H9 (cell line): ENCODE measurements around the gene SLC2A10. TPM values are rescaled to one million over a fixed set of nuclear protein-coding genes. Genes with fewer than 3 reads are reported as not detected.

Experiments
- DNase-seq: peaks from one replicate; pipeline ENCODE4 v3.0.0-alpha.2; 2017
- H2AFZ ChIP-seq: one replicate; pipeline ENCODE4 v1.6.1; 2013; ENCODE audit warnings: mild to moderate bottlenecking, low read length, control low read depth, moderate library complexity
- H2AK5ac ChIP-seq: 2 replicates; pipeline ENCODE4 v1.6.1; 2013; ENCODE audit warnings: low read length, control low read depth, mixed read lengths; ENCODE audit not compliant: insufficient read length
- H2BK120ac ChIP-seq: one replicate; pipeline ENCODE4 v1.6.1; 2013; ENCODE audit warnings: low read depth, mild to moderate bottlenecking, low read length, control low read depth, inconsistent platforms; ENCODE audit not compliant: poor library complexity, severe bottlenecking
- H2BK12ac ChIP-seq: 2 replicates; pipeline ENCODE4 v1.6.1; 2013; ENCODE audit warnings: low read length, control low read depth, mixed read lengths, low read depth; ENCODE audit not compliant: insufficient read length
- H2BK15ac ChIP-seq: 2 replicates; pipeline ENCODE4 v1.6.1; 2013; ENCODE audit warnings: low read depth, low read length, control low read depth
- H2BK20ac ChIP-seq: one replicate; pipeline ENCODE4 v1.6.1; 2013; ENCODE audit warnings: low read depth, mild to moderate bottlenecking, low read length, control low read depth, inconsistent platforms; ENCODE audit not compliant: poor library complexity, severe bottlenecking
- H2BK5ac ChIP-seq: 2 replicates; pipeline ENCODE4 v1.6.1; 2013; ENCODE audit warnings: low read length, control low read depth, mixed read lengths; ENCODE audit not compliant: insufficient read length
- H3K14ac ChIP-seq: 2 replicates; pipeline ENCODE4 v1.6.1; 2013; ENCODE audit warnings: low read length, control low read depth; ENCODE audit not compliant: insufficient read depth
- H3K18ac ChIP-seq: 2 replicates; pipeline ENCODE4 v1.6.1; 2013; ENCODE audit warnings: low read depth, mild to moderate bottlenecking, mixed read lengths, low read length, control low read depth; ENCODE audit not compliant: insufficient read length
- H3K23ac ChIP-seq: 2 replicates; pipeline ENCODE4 v1.6.1; 2013; ENCODE audit warnings: low read length, control low read depth, mixed read lengths, low read depth; ENCODE audit not compliant: insufficient read length
- H3K23me2 ChIP-seq: 2 replicates; pipeline ENCODE4 v1.6.1; 2013; ENCODE audit warnings: low read depth, mild to moderate bottlenecking, mixed read lengths, low read length, control low read depth; ENCODE audit not compliant: insufficient read length, poor library complexity, severe bottlenecking
- H3K27ac ChIP-seq: 2 replicates; pipeline ENCODE4 v1.5.1; 2013; ENCODE audit warnings: low read length, control low read depth, mixed read lengths, low read depth; ENCODE audit not compliant: insufficient read length
- H3K27me3 ChIP-seq: 2 replicates; pipeline ENCODE4 v1.6.1; 2013; ENCODE audit warnings: low read length, control low read depth, inconsistent platforms; ENCODE audit not compliant: insufficient read depth
- H3K4ac ChIP-seq: 2 replicates; pipeline ENCODE4 v1.6.1; 2013; ENCODE audit warnings: low read depth, mild to moderate bottlenecking, control low read depth, inconsistent platforms, low read length, moderate library complexity
- H3K4me1 ChIP-seq: 2 replicates; pipeline ENCODE4 v1.6.1; 2013; ENCODE audit warnings: low read length, control low read depth, inconsistent platforms; ENCODE audit not compliant: insufficient read depth
- H3K4me2 ChIP-seq: 2 replicates; pipeline ENCODE4 v1.6.1; 2013; ENCODE audit warnings: low read length, control low read depth, mixed read lengths; ENCODE audit not compliant: insufficient read length, insufficient read depth
- H3K56ac ChIP-seq: 2 replicates; pipeline ENCODE4 v1.6.1; 2013; ENCODE audit warnings: low read depth, mild to moderate bottlenecking, mixed read lengths, low read length, control low read depth; ENCODE audit not compliant: insufficient read length
- H3K79me1 ChIP-seq: 2 replicates; pipeline ENCODE4 v1.6.1; 2013; ENCODE audit warnings: low read depth, mild to moderate bottlenecking, moderate library complexity, low read length, control low read depth, inconsistent platforms; ENCODE audit not compliant: insufficient read depth, poor library complexity, severe bottlenecking
- H3K79me2 ChIP-seq: 2 replicates; pipeline ENCODE4 v1.6.1; 2013; ENCODE audit warnings: low read length, control low read depth, inconsistent platforms; ENCODE audit not compliant: insufficient read depth
- H3K9ac ChIP-seq: 2 replicates; pipeline ENCODE4 v1.6.1; 2013; ENCODE audit warnings: low read length, control low read depth, mixed read lengths; ENCODE audit not compliant: insufficient read length; ENCODE audit errors: extremely low read depth
- H3K9me3 ChIP-seq: one replicate; pipeline ENCODE4 v1.6.1; 2013; ENCODE audit warnings: low read depth, low read length, inconsistent platforms; ENCODE audit not compliant: control insufficient read depth
- H3T11ph ChIP-seq: one replicate; pipeline ENCODE4 v1.6.1; 2013; ENCODE audit warnings: mild to moderate bottlenecking, low read length, control low read depth, inconsistent platforms
- H4K20me1 ChIP-seq: one replicate; pipeline ENCODE4 v1.6.1; 2013; ENCODE audit not compliant: control insufficient read depth, insufficient read length, insufficient read depth
- H4K5ac ChIP-seq: 2 replicates; pipeline ENCODE4 v1.6.1; 2013; ENCODE audit warnings: low read depth, mild to moderate bottlenecking, mixed read lengths, low read length, control low read depth; ENCODE audit not compliant: insufficient read length
- H4K8ac ChIP-seq: replicated peaks from 2 replicates; pipeline ENCODE4 v1.6.1; 2013; ENCODE audit warnings: low read length, control low read depth, mixed read lengths, low read depth; ENCODE audit not compliant: insufficient read length
- H4K91ac ChIP-seq: 2 replicates; pipeline ENCODE4 v1.6.1; 2013; ENCODE audit warnings: low read depth, mild to moderate bottlenecking, moderate library complexity, mixed read lengths, low read length, control low read depth; ENCODE audit not compliant: insufficient read length
- H3K27ac Mint-ChIP-seq, 3 experiments: 2 replicates in 2 of 3; 3 replicates in 1 of 3; pipeline ENCODE4 v1.8.0; 2020 to 2021; ENCODE audit warnings: mixed read lengths in 3 of 3, mild to moderate bottlenecking in 1 of 3, moderate library complexity in 1 of 3
- H3K27me3 Mint-ChIP-seq: 2 replicates; pipeline ENCODE4 v1.8.0; 2021; ENCODE audit warnings: low read depth, mild to moderate bottlenecking, moderate library complexity, mixed read lengths
- H3K36me3 Mint-ChIP-seq, 3 experiments: 2 replicates in 2 of 3; 3 replicates in 1 of 3; pipeline ENCODE4 v1.8.0; 2020 to 2021; ENCODE audit warnings: low read depth in 3 of 3, mixed read lengths in 3 of 3; ENCODE audit not compliant: insufficient read depth in 1 of 3
- H3K4me1 Mint-ChIP-seq, 2 experiments: 2 replicates each; pipeline ENCODE4 v1.8.0; 2020; ENCODE audit warnings: mixed read lengths in 2 of 2
- H3K4me3 Mint-ChIP-seq, 2 experiments: 2 replicates in 1 of 2; 3 replicates in 1 of 2; pipeline ENCODE4 v1.8.0; 2020 to 2021; ENCODE audit warnings: mild to moderate bottlenecking in 2 of 2, mixed read lengths in 2 of 2, moderate library complexity in 1 of 2
- H3K9me3 Mint-ChIP-seq, 2 experiments: 2 replicates in 1 of 2; 3 replicates in 1 of 2; pipeline ENCODE4 v1.8.0; 2020; ENCODE audit warnings: mild to moderate bottlenecking in 2 of 2, mixed read lengths in 2 of 2, moderate library complexity in 1 of 2
- WGBS: extraction: QIAGEN DNeasy Blood & Tissue Kit; methylation state at CpG from one replicate; pipeline ENCODE4 v1.1.7; 2013; ENCODE audit warnings: missing lambda C conversion rate, low lambda C conversion rate, mixed read lengths; ENCODE audit not compliant: insufficient read length; ENCODE audit errors: extremely low coverage; 5-methylcytosine and 5-hydroxymethylcytosine counted together
- total RNA-seq: library from RNA; stranded (reverse); gene quantifications from 2 replicates; pipeline ENCODE4 v1.2.1, GENCODE V29; 2021
- TF ChIP-seq, protein P1 (sequence below): fragments of 200-600 bp; sonication (generic); conservative IDR thresholded peaks from 3 replicates; pipeline ENCODE4 v1.8.0; 2021; ENCODE audit warnings: antibody characterized with exemption, mild to moderate bottlenecking

Gene SLC2A10
- total RNA-seq, 1 experiment from 2014 or later: 8.2 TPM

DNA sequence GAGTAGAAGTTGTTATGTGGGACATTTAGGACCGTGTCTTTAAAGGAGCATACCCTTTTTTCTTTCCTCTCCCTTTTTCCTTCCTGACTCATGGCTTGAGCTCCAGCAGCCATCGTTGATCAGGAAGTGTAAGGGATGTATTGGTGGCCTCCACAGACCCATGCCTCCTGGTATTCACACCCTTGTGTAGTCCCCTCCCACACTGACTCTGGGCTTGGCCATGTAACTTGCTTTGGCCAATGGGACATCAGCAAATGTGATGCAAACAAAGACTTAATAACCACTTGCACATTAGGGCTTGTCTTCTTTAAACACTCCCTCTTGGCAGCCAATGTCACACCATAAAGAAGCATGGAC is 39.2 kb upstream of the SLC2A10 start:
- no peak overlapping the region for H3T11ph ChIP-seq
- DNase-seq: no peak

More for the DNA sequence above, 39.2 kb upstream of the SLC2A10 start:
- peaks cover 19 to 20% of the 10 kb centered on the region in 2 experiments for H3K4me1 Mint-ChIP-seq
- peaks cover 1% of the 10 kb centered on the region; the same call in 1 of the 2 replicates for H3K27me3 Mint-ChIP-seq
- WGBS: no CpG with 5 or more reads among the region's 2 CpGs
- H2AFZ ChIP-seq: no peak overlapping the region
- peaks cover 15 to 57% (median 52%) of the 10 kb centered on the region in 3 experiments for H3K36me3 Mint-ChIP-seq
- peaks cover 3% of the 10 kb centered on the region for H3K79me1 ChIP-seq
- H2BK20ac ChIP-seq: no peak overlapping the region
- H3K18ac ChIP-seq: no peak overlapping the region
- no peak overlapping the region for H3K4me2 ChIP-seq
- H2BK12ac ChIP-seq: no peak overlapping the region
- H3K14ac ChIP-seq: no peak overlapping the region
- no peak overlapping the region for H2BK120ac ChIP-seq
- H4K5ac ChIP-seq: no peak overlapping the region
- no peak overlapping the region for H3K23ac ChIP-seq
- no peak overlapping the region for H3K4ac ChIP-seq
- no peak overlapping the region for H2AK5ac ChIP-seq
- no peak overlapping the region for H3K27ac Mint-ChIP-seq
- H3K23me2 ChIP-seq: no peaks in the 10 kb centered on the region
- H3K27me3 ChIP-seq: no peaks in the 10 kb centered on the region
- H2BK5ac ChIP-seq: no peak overlapping the region
- H3K27ac ChIP-seq: no peak overlapping the region
- no peak overlapping the region for H4K8ac ChIP-seq
- no peak overlapping the region for H3K9ac ChIP-seq
- H2BK15ac ChIP-seq: no peak overlapping the region
- H3K79me2 ChIP-seq: 0 out of 2 replicates have a peak, but pooled peaks cover 2% of the 10 kb centered on the region
- no peak overlapping the region for H3K56ac ChIP-seq
- H4K20me1 ChIP-seq: no peaks in the 10 kb centered on the region
- H3K9me3 Mint-ChIP-seq: peaks cover 11 to 22% of the 10 kb centered on the region in 2 experiments
- H3K4me3 Mint-ChIP-seq: no peak overlapping the region
- H4K91ac ChIP-seq: no peak overlapping the region
- peaks cover 5% of the 10 kb centered on the region for H3K9me3 ChIP-seq
- TF ChIP-seq, protein P1, sequence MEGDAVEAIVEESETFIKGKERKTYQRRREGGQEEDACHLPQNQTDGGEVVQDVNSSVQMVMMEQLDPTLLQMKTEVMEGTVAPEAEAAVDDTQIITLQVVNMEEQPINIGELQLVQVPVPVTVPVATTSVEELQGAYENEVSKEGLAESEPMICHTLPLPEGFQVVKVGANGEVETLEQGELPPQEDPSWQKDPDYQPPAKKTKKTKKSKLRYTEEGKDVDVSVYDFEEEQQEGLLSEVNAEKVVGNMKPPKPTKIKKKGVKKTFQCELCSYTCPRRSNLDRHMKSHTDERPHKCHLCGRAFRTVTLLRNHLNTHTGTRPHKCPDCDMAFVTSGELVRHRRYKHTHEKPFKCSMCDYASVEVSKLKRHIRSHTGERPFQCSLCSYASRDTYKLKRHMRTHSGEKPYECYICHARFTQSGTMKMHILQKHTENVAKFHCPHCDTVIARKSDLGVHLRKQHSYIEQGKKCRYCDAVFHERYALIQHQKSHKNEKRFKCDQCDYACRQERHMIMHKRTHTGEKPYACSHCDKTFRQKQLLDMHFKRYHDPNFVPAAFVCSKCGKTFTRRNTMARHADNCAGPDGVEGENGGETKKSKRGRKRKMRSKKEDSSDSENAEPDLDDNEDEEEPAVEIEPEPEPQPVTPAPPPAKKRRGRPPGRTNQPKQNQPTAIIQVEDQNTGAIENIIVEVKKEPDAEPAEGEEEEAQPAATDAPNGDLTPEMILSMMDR: no peak
- H3K4me1 ChIP-seq: no peaks in the 10 kb centered on the region; the same call in 1 of the 2 replicates
